Measurements from ENCODE around the gene MCF2L2. TPM values are rescaled to one million over a fixed set of nuclear protein-coding genes. Genes with fewer than 3 reads are reported as not detected.

MCF2L2 gene
- total and polyA plus RNA-seq, 9 of the 15 experiments (the other 6 are each of a cell fraction or from before 2014, with no cell fraction given) = 0.56 to 4.2 (median 3.0) TPM

DNA sequence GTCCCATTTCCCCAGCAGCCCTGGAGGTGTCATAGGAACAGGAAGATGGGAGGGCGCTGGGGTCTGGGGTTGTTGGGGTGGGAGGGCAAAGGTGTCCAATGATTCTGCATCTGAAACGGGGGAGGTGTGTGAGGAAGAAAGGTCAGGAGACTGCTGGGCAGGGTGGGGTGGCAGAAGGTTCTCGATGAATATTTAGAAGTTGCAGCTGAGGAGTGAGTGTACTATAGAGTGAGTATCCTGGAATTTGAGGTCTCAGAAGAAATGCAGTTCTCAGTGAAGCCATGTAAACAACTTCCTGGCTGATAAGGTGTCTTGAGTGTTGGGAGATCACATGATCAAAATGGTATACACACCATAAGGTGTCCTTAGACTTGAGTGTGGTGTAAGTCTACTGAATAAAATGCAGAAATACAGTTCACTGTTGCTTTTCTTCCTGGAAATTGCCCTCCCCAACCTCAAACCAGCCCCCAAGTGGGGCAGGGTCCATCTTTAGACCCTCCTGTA lies 165.5 kb downstream of the MCF2L2 start (continued):
- TF ChIP-seq TOE1 (IDR thresholded peaks at IDR 0.05; ENCODE audit: borderline replicate concordance) (peak; percentile 92), TOE1 (CRISPR knock-in tag; IDR thresholded peaks at IDR 0.05; ENCODE audit: borderline replicate concordance, low read depth) (no peak)

DNA sequence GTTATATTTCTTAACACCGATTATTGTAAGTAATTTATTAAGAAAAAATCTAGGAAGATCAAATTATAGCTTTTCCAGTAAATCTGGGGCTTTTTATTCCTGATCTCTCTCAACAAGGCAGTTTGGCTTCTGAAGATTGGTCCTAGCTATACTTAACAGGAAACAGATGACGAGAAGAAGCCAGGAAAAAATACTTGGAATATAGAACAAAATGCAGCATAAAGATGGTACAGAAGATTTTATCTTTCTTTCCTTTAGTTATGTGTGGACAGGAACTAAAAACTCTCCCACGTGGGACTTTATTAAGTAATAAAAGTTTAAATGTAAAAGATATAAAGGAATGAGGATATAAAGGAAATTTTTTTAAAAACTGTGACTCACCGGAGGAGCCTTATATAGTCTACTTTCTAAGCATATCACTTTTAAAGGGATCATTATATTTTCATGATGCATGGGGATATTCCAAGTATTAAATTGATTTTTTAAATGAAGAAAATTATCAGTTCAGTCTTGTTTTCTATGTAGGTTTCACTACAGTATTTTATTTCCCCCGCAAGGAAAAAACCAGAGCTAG lies 167.2 kb downstream of the MCF2L2 start:
- WGBS (ENCODE audit: insufficient coverage, low coverage, missing lambda C conversion rate) = 80% methylated on average over 5 of the region's 5 CpGs
- DNase-seq (ENCODE audit: extremely low read depth in 1 of 4, low spot score in 3 of 4) = no peak
- Histone ChIP-seq H3K79me2 (ENCODE audit: control insufficient read depth, insufficient read depth, low read length) (peaks cover 61% of the 10 kb centered on the region), H3K4me3 (no peak overlapping the region), H3K4me2 (ENCODE audit: insufficient read depth, low read length) (no peak overlapping the region), H3K9me1 (ENCODE audit: control insufficient read depth, insufficient read depth, low read length) (no peaks in the 10 kb centered on the region), H2AFZ (ENCODE audit: low read depth, low read length) (no peak overlapping the region), H4K20me1 (replicated peaks; ENCODE audit: control insufficient read depth, insufficient read depth, low read length) (no peaks in the 10 kb centered on the region), H3K9ac (ENCODE audit: insufficient read depth in 1 of 2, low read depth in 2 of 2, low read length in 2 of 2) (no peak overlapping the region), H3K4me1 (replicated peaks in 1 of 2; ENCODE audit: control insufficient read depth in 2 of 2, insufficient read depth in 2 of 2, low read length in 2 of 2) (peaks cover 0 to 14% of the 10 kb centered on the region in 2 experiments; a peak in 4 of 5 replicates), H3K36me3 (ENCODE audit: control insufficient read depth, insufficient read depth, low read length) (peaks cover 32% of the 10 kb centered on the region; the same call in 2 of the 3 replicates), H3K9me3 (replicated peaks; ENCODE audit: control insufficient read depth, insufficient read depth, low read depth, low read length) (no peaks in the 10 kb centered on the region), H3K27me3 (ENCODE audit: control insufficient read depth in 2 of 2, insufficient read depth in 2 of 2, low read length in 2 of 2) (no peaks in the 10 kb centered on the region), H3K27ac (ENCODE audit: extremely low read depth, low read depth, low read length) (no peak overlapping the region)
- POLR2A ChIA-PET = interaction anchor here (0.8 to 2.1 kb wide), 4 partner anchors 11 to 96 kb away, joined by 3 to 7 read pairs (median 3); no protein-coding TSS in a partner anchor
- in situ Hi-C loops (cut with MboI) (no loop called here), intact Hi-C loops (cut with micrococcal nuclease) (no loop called here)
- FAIRE-seq = no peak
- no peak for ATAC-seq
- CTCF ChIA-PET (ENCODE audit: low intra/inter-chr PET ratio) = no interaction called here
- no TSS peak for BruUV-seq (replicated peaks)
- TF ChIP-seq ATF7 (IDR thresholded peaks at IDR 0.05) = no peak
- TF ChIP-seq, protein P1, sequence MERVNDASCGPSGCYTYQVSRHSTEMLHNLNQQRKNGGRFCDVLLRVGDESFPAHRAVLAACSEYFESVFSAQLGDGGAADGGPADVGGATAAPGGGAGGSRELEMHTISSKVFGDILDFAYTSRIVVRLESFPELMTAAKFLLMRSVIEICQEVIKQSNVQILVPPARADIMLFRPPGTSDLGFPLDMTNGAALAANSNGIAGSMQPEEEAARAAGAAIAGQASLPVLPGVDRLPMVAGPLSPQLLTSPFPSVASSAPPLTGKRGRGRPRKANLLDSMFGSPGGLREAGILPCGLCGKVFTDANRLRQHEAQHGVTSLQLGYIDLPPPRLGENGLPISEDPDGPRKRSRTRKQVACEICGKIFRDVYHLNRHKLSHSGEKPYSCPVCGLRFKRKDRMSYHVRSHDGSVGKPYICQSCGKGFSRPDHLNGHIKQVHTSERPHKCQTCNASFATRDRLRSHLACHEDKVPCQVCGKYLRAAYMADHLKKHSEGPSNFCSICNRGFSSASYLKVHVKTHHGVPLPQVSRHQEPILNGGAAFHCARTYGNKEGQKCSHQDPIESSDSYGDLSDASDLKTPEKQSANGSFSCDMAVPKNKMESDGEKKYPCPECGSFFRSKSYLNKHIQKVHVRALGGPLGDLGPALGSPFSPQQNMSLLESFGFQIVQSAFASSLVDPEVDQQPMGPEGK (CRISPR knock-in tag; IDR thresholded peaks at IDR 0.05; ENCODE audit: borderline replicate concordance) = no peak
- TF ChIP-seq SUPT5H (IDR thresholded peaks at IDR 0.05) = no peak
- no peak for TF ChIP-seq TCFL5 (CRISPR knock-in tag; conservative IDR thresholded peaks at IDR 0.05)
- TF ChIP-seq TBL1XR1 (IDR thresholded peaks at IDR 0.05; ENCODE audit: low read length in 2 of 2) = no peak
- TF ChIP-seq EZH2 (IDR thresholded peaks at IDR 0.05; ENCODE audit: borderline replicate concordance, low read depth, low read length) = no peak
- no peak for TF ChIP-seq DMBX1 (CRISPR knock-in tag; IDR thresholded peaks at IDR 0.05; ENCODE audit: borderline replicate concordance)
- no peak for TF ChIP-seq PTRF (tag; IDR thresholded peaks at IDR 0.05)
- TF ChIP-seq, protein P2, sequence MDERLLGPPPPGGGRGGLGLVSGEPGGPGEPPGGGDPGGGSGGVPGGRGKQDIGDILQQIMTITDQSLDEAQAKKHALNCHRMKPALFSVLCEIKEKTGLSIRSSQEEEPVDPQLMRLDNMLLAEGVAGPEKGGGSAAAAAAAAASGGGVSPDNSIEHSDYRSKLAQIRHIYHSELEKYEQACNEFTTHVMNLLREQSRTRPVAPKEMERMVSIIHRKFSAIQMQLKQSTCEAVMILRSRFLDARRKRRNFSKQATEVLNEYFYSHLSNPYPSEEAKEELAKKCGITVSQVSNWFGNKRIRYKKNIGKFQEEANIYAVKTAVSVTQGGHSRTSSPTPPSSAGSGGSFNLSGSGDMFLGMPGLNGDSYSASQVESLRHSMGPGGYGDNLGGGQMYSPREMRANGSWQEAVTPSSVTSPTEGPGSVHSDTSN (CRISPR knock-in tag; IDR thresholded peaks at IDR 0.05; ENCODE audit: low read depth) = no peak
- TF ChIP-seq, protein P2 (tag; conservative IDR thresholded peaks at IDR 0.05; ENCODE audit: low read depth) = no peak
- TF ChIP-seq THRAP3 (IDR thresholded peaks at IDR 0.05; ENCODE audit: borderline replicate concordance) = no peak
- TF ChIP-seq GATA2 (CRISPR knock-in tag; IDR thresholded peaks at IDR 0.05) = no peak
- TF ChIP-seq NFATC3 (IDR thresholded peaks at IDR 0.05) = no peak
- TF ChIP-seq ZNF507 (tag; conservative IDR thresholded peaks at IDR 0.05) = no peak
